A549 (cell line): ENCODE results near the gene UPF2.

Experiments used
- BHLHE40 ChIP-seq: IDR thresholded peaks from 2 replicates; pipeline ENCODE4 v1.6.1; 2012; ENCODE audit warnings: low read depth, low read length, inconsistent platforms
- CBX8 ChIP-seq: fragments of 200-600 bp; sonication (generic); IDR thresholded peaks from 2 replicates; pipeline ENCODE4 v1.6.1; 2016
- ZFP36 ChIP-seq: fragments of 450-650 bp; IDR thresholded peaks from 2 replicates; pipeline ENCODE4 v1.6.1; 2014; ENCODE audit warnings: borderline replicate concordance; ENCODE audit not compliant: partially characterized antibody
- TF ChIP-seq, protein P1 (sequence below): fragments of >200 bp; sonication (Bioruptor Twin); formaldehyde crosslinking; IDR thresholded peaks from 3 replicates; pipeline ENCODE4 v1.5.1; 2016

DNA sequence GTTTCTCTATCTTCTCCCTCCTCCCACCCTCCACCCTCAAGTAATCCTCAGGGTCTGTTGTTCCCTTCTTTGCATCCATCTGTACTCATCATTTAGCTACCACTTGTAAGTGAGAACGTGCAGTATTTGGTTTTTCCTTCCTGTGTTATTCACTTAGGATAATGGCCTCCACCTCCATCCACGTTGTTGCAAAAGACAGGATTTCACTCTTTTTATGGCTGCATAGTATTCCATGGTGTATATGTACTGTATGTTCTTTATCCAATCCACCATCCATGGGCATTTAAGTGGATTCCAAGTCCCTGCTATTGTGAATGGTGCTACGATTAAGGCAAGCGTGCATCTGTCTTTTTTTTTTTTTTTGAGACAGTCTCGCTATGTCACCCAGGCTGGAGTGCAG is 147.0 kb downstream of the UPF2 start:
- TF ChIP-seq CBX8 = no peak
- TF ChIP-seq, protein P1, sequence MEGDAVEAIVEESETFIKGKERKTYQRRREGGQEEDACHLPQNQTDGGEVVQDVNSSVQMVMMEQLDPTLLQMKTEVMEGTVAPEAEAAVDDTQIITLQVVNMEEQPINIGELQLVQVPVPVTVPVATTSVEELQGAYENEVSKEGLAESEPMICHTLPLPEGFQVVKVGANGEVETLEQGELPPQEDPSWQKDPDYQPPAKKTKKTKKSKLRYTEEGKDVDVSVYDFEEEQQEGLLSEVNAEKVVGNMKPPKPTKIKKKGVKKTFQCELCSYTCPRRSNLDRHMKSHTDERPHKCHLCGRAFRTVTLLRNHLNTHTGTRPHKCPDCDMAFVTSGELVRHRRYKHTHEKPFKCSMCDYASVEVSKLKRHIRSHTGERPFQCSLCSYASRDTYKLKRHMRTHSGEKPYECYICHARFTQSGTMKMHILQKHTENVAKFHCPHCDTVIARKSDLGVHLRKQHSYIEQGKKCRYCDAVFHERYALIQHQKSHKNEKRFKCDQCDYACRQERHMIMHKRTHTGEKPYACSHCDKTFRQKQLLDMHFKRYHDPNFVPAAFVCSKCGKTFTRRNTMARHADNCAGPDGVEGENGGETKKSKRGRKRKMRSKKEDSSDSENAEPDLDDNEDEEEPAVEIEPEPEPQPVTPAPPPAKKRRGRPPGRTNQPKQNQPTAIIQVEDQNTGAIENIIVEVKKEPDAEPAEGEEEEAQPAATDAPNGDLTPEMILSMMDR = no peak
- no peak for TF ChIP-seq BHLHE40
- no peak for TF ChIP-seq ZFP36
